A375 (cell line): ENCODE data around the gene RARS2. TPM values are rescaled to one million over a fixed set of nuclear protein-coding genes. Genes with fewer than 3 reads are reported as not detected.

Experiments
- small RNA-seq: library from RNA; depleted of rRNA; stranded (forward); fragments of <200 nt; gene quantifications from one replicate; pipeline ENCODE3, GENCODE V24; 2014
- total RNA-seq: library from RNA; depleted of rRNA; stranded (reverse); fragments of >200 nt; shearing (Covaris generic); gene quantifications from 2 replicates; pipeline ENCODE4 v1.2.3, GENCODE V29; 2014; rRNA removed

RARS2 gene, protein sequence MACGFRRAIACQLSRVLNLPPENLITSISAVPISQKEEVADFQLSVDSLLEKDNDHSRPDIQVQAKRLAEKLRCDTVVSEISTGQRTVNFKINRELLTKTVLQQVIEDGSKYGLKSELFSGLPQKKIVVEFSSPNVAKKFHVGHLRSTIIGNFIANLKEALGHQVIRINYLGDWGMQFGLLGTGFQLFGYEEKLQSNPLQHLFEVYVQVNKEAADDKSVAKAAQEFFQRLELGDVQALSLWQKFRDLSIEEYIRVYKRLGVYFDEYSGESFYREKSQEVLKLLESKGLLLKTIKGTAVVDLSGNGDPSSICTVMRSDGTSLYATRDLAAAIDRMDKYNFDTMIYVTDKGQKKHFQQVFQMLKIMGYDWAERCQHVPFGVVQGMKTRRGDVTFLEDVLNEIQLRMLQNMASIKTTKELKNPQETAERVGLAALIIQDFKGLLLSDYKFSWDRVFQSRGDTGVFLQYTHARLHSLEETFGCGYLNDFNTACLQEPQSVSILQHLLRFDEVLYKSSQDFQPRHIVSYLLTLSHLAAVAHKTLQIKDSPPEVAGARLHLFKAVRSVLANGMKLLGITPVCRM
- total RNA-seq = 21.4 and 26.6 TPM in 2 replicates

DNA sequence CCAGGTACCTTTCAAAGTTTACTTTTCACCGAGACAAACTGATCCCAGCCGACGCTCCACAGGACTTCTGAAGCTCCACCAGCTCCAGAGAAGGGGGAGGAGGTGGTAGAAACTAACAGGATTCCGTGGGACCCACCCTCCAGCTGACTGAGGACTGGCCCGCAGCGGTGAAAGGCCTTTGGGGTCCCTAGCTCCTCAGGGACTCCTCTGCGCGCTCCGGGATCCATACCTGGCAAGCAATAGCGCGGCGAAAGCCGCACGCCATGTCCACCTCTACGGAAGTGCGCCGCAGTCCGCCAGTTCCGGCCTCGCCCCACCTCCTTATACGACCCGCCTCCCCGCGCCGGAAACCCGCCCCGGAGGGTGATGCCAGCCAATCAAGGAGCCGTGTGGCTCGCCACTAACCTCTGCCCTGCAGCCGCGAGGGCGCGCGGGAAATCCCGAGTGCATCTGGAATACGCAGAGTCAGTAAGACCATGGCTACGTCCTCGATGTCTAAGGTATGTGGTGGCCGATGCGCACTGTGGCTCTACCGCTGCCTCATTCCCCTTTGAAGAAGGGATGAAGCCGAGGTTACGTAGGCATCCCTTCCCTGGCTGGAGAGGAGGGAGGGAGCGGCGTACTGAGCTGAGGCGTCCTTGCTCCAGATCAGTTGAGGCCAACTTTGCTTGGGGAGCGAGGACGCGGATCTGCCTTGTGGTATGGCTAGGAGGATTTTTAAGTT lies at the start of gene RARS2, which contains the start of gene ORC3:
Gene RARS2, minus strand, starts transcription at position 295 of the 724 bp plus-strand sequence. Its CDS starts 30 bp downstream, at position 265.
Gene ORC3, plus strand, starts transcription at position 443 of the 724 bp plus-strand sequence. Its CDS starts 34 bp downstream, at position 477.

DNA sequence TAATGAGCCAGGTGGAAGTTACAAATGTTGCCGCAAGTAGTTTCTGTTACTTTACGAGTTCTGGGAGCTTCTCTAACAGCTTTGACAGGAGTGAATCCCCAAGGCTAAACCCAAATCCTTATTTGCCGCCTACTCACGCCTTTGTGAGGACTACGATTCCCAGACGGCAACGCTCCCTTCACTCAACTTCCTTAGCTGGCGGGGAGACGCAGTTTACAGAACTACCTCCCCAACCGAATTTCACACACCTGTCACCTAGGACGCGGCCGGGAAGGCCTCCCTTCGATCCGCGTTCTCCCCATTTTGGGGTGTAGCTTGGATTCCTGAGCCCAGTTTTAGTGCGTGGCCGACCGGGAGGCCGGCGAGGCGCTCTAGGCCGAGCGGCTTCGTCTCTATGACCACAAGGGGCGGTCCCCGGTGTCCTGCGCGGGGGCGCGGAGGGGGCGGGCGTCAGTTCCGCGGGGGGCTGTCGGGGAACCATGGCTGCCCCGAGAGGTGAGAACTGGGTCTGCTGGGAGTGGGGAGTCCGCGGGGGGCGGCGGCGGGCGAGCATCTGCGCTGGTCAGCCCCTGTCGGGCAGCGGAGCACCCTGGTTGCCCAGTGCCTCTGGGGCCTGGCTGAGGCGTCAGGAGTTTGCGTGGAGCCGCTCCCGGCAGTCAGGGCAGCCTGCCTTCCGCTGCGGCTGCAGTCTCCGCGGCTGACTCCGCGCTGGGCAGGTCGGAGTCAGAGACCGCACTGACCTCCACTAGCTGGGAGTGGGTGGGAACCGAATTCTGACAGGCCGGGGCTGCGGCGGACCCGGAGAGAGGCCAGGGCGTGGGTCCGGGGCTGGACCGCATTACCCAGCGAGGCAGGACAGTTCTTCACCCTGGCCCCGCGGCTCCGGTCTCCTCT lies 117.0 kb downstream of the RARS2 start, which contains the start of gene SLC35A1:
Gene SLC35A1, plus strand, starts transcription at position 450 of the 894 bp plus-strand sequence. Its CDS starts 30 bp downstream, at position 480.

Small RNA genes lying within 50 kb of the gene (small RNA-seq; reads per million reads assigned to genes)
- not detected for gene RNU6-444P

Other genes with a start within 250 kb of the RARS2 start
- 0.82 and 2.0 TPM in 2 replicates for gene C6orf163, start 245.2 kb downstream of the RARS2 start, total RNA-seq
- gene CFAP206, start 182.0 kb downstream of the RARS2 start, total RNA-seq = not detected in 2 replicates
- 7.2 and 7.4 TPM in 2 replicates for gene SLC35A1, start 117.0 kb downstream of the RARS2 start, total RNA-seq
- gene ORC3, start 148 bp upstream of the RARS2 start, total RNA-seq = 10.9 and 12.4 TPM in 2 replicates
- gene AKIRIN2, start 112.2 kb upstream of the RARS2 start, total RNA-seq = 22.8 and 26.7 TPM in 2 replicates